ENCODE measurements around the gene FHIT.

Gene FHIT

DNA sequence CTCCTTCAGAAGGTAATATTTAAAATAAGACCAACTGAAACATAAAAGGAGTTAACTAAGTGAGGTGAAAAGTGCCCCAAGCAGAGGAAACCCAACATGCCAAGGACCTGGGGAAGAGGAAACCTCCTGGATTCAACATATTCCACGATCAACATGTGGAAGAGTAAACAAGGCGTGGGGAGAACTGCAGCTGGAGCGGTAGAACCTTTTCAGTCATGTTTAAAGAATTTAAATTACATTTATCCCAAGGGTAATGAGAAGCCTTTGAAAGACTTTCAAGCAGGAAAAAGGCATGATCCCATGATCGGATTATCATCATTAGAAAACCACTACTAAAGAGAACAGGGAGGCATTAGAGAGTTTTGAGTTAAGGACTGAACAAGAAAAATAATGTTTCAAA is 330.7 kb downstream of the FHIT start:
- TF ChIP-seq, protein P1, sequence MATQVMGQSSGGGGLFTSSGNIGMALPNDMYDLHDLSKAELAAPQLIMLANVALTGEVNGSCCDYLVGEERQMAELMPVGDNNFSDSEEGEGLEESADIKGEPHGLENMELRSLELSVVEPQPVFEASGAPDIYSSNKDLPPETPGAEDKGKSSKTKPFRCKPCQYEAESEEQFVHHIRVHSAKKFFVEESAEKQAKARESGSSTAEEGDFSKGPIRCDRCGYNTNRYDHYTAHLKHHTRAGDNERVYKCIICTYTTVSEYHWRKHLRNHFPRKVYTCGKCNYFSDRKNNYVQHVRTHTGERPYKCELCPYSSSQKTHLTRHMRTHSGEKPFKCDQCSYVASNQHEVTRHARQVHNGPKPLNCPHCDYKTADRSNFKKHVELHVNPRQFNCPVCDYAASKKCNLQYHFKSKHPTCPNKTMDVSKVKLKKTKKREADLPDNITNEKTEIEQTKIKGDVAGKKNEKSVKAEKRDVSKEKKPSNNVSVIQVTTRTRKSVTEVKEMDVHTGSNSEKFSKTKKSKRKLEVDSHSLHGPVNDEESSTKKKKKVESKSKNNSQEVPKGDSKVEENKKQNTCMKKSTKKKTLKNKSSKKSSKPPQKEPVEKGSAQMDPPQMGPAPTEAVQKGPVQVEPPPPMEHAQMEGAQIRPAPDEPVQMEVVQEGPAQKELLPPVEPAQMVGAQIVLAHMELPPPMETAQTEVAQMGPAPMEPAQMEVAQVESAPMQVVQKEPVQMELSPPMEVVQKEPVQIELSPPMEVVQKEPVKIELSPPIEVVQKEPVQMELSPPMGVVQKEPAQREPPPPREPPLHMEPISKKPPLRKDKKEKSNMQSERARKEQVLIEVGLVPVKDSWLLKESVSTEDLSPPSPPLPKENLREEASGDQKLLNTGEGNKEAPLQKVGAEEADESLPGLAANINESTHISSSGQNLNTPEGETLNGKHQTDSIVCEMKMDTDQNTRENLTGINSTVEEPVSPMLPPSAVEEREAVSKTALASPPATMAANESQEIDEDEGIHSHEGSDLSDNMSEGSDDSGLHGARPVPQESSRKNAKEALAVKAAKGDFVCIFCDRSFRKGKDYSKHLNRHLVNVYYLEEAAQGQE (IDR thresholded peaks at IDR 0.05; ENCODE audit: insufficient read depth in 1 of 2, low read depth in 2 of 2, low read length in 2 of 2): no peak
- TF ChIP-seq TAF1 (IDR thresholded peaks at IDR 0.05; ENCODE audit: borderline replicate concordance, insufficient read depth, low read length) (no peak), SIN3A (IDR thresholded peaks at IDR 0.05; ENCODE audit: borderline replicate concordance, insufficient read depth, low read length) (no peak), FOXP2 (optimal IDR thresholded peaks at IDR 0.05; ENCODE audit: borderline replicate concordance, extremely low read depth, extremely low read length, insufficient read depth) (no peak), POLR2AphosphoS5 (IDR thresholded peaks at IDR 0.05; ENCODE audit: low read depth, low read length) (no peak)

DNA sequence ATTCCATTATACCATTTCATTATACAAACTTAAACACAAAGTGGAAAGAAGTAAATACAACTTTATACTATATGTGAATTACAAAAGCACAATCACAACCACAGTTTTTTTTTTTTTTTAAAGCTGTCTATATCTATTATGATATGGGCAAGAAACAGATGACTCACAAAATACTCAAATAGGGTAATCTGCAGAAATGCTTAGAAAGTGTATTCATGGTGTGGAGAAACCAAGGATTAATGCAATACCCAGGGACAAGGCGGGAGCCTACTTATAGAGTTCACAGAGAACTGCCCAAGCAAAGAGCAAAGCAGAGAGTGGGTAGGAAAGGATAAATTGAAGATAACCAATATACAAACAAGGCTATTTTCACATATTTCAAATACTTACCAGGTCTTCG is 332.0 kb downstream of the FHIT start:
- no peak for TF ChIP-seq TAF1 (IDR thresholded peaks at IDR 0.05; ENCODE audit: borderline replicate concordance, insufficient read depth, low read length)
- TF ChIP-seq FOXP2 (optimal IDR thresholded peaks at IDR 0.05; ENCODE audit: borderline replicate concordance, extremely low read depth, extremely low read length, insufficient read depth): no peak
- TF ChIP-seq SIN3A (IDR thresholded peaks at IDR 0.05; ENCODE audit: borderline replicate concordance, insufficient read depth, low read length): no peak
- TF ChIP-seq, protein P1 (IDR thresholded peaks at IDR 0.05; ENCODE audit: insufficient read depth in 1 of 2, low read depth in 2 of 2, low read length in 2 of 2): no peak
- no peak for TF ChIP-seq POLR2AphosphoS5 (IDR thresholded peaks at IDR 0.05; ENCODE audit: low read depth, low read length)

DNA sequence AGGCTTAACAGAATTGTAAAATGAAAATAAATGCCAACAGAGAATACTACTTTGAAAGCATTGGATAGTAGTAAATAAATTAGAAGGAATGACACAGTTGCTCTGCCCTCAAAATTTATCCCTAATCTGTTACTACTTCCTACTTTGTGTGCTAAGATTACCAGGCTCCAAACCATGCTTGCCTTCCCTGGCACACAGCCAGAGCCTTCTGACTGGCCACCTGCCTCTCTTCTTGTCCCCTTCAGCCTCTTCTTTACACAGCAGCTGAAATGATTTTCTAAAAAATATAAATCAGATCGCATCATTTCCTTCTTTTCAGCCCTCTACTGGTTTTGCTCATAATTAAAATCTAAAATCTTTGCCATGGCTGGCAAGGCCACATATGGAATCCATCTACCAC is 334.1 kb downstream of the FHIT start:
- TF ChIP-seq, protein P1 (IDR thresholded peaks at IDR 0.05; ENCODE audit: insufficient read depth in 1 of 2, low read depth in 2 of 2, low read length in 2 of 2): no peak
- TF ChIP-seq POLR2AphosphoS5 (IDR thresholded peaks at IDR 0.05; ENCODE audit: low read depth, low read length) (no peak), TAF1 (IDR thresholded peaks at IDR 0.05; ENCODE audit: borderline replicate concordance, insufficient read depth, low read length) (no peak), FOXP2 (optimal IDR thresholded peaks at IDR 0.05; ENCODE audit: borderline replicate concordance, extremely low read depth, extremely low read length, insufficient read depth) (no peak), SIN3A (IDR thresholded peaks at IDR 0.05; ENCODE audit: borderline replicate concordance, insufficient read depth, low read length) (no peak)

DNA sequence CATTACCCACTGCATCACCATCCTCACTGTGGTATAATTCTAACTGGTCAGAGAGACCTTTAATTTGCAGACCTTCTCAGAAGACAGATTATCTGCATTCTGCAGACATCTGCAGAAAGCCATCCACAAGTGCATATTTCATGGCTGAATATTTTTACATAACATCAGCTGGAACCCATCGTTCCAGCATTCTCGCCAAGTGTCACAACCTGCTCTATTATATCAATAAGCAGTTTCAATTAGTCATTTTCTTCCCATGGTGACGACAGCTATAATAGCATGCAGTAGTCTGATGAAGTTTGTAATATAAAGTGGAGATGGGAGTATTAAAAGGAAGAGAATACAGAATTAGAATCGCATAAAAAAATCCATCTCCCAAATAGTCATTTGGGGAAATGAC is 334.7 kb downstream of the FHIT start:
- TF ChIP-seq FOXP2 (optimal IDR thresholded peaks at IDR 0.05; ENCODE audit: borderline replicate concordance, extremely low read depth, extremely low read length, insufficient read depth) (no peak), POLR2AphosphoS5 (IDR thresholded peaks at IDR 0.05; ENCODE audit: low read depth, low read length) (no peak), TAF1 (IDR thresholded peaks at IDR 0.05; ENCODE audit: borderline replicate concordance, insufficient read depth, low read length) (no peak), SIN3A (IDR thresholded peaks at IDR 0.05; ENCODE audit: borderline replicate concordance, insufficient read depth, low read length) (no peak)
- TF ChIP-seq, protein P1 (IDR thresholded peaks at IDR 0.05; ENCODE audit: insufficient read depth in 1 of 2, low read depth in 2 of 2, low read length in 2 of 2): no peak

DNA sequence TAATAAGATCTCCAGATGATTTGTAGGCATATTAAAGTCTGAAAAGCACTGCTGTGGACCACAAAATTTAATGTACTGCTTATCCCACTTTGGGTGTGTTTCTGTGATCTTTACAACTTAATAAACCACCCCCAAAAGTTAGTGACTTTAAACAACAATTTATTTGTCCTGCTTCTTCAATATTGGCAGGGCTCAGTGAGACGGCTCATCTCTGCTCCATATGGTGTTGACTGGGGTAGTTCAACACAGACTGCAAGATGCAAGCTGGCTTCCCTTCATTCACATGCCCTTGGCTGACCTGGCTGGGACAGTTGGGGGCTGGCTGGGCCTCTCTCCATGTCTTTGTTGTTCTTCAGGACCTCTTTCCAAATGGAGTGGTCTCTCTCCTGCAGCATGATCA is 337.8 kb downstream of the FHIT start:
- TF ChIP-seq POLR2AphosphoS5 (IDR thresholded peaks at IDR 0.05; ENCODE audit: low read depth, low read length): no peak
- TF ChIP-seq, protein P1 (IDR thresholded peaks at IDR 0.05; ENCODE audit: insufficient read depth in 1 of 2, low read depth in 2 of 2, low read length in 2 of 2): no peak
- no peak for TF ChIP-seq TAF1 (IDR thresholded peaks at IDR 0.05; ENCODE audit: borderline replicate concordance, insufficient read depth, low read length)
- no peak for TF ChIP-seq SIN3A (IDR thresholded peaks at IDR 0.05; ENCODE audit: borderline replicate concordance, insufficient read depth, low read length)
- no peak for TF ChIP-seq FOXP2 (optimal IDR thresholded peaks at IDR 0.05; ENCODE audit: borderline replicate concordance, extremely low read depth, extremely low read length, insufficient read depth)
